Body of pancreas (tissue), 4 donors: ENCODE measurements around the gene IRF2.

ENCODE experiments used
- CTCF ChIP-seq, 7 experiments: fragments of 450-650 bp in 4 of 7; fragments of 200-600 bp in 3 of 7; sonication (generic) in 3 of 7; IDR thresholded peaks; one replicate each; pipeline ENCODE4 v1.5.1; 2016 to 2019; ENCODE audit warnings: antibody characterized with exemption in 7 of 7
- POLR2A ChIP-seq, 3 donors: fragments of 450-650 bp; IDR thresholded peaks; one replicate each; pipeline ENCODE4 v1.6.1; 2016; ENCODE audit warnings: antibody characterized with exemption in 3 of 3, mild to moderate bottlenecking in 2 of 3

GRCh38 chr4:184362396-184362795, 112.0 kb downstream of the IRF2 start:
- TF ChIP-seq POLR2A (IDR thresholded peaks at IDR 0.05) (no peak), CTCF (IDR thresholded peaks at IDR 0.05) (no peak)
